ENCODE data around the gene BRD2. TPM values are rescaled to one million over a fixed set of nuclear protein-coding genes. Genes with fewer than 3 reads are reported as not detected.

BRD2 gene
- total RNA-seq, 1 experiment from 2014 or later: 252 TPM

GRCh38 chr6:32989368-32989767 lies 21.0 kb downstream of the BRD2 start:
- Histone ChIP-seq H3K9ac (ENCODE audit: extremely low read depth, insufficient read length, low read length) (no peak overlapping the region), H4K20me1 (ENCODE audit: control insufficient read depth, insufficient read depth, insufficient read length) (no peaks in the 10 kb centered on the region), H4K91ac (ENCODE audit: insufficient read length, low read depth, low read length) (no peak overlapping the region), H3K4ac (ENCODE audit: low read depth, low read length) (no peak overlapping the region), H3K27ac (ENCODE audit: insufficient read length, low read depth, low read length) (no peak overlapping the region), H3K23me2 (ENCODE audit: insufficient read length, low read depth, low read length, poor library complexity, severe bottlenecking) (no peaks in the 10 kb centered on the region), H3K14ac (ENCODE audit: insufficient read depth, low read length) (no peak overlapping the region), H2AK5ac (ENCODE audit: insufficient read length, low read length) (no peak overlapping the region), H3K9me3 (ENCODE audit: control insufficient read depth, low read depth, low read length) (no peaks in the 10 kb centered on the region), H3K23ac (ENCODE audit: insufficient read length, low read depth, low read length) (no peak overlapping the region), H2BK12ac (ENCODE audit: insufficient read length, low read depth, low read length) (no peak overlapping the region), H3K79me2 (ENCODE audit: insufficient read depth, low read length) (no peaks in the 10 kb centered on the region), H3K18ac (ENCODE audit: insufficient read length, low read depth, low read length) (no peak overlapping the region), H3K4me1 (ENCODE audit: insufficient read depth, low read length) (peaks cover 4% of the 10 kb centered on the region; the same call in 1 of the 2 replicates), H4K5ac (ENCODE audit: insufficient read length, low read depth, low read length) (no peak overlapping the region), H2BK5ac (ENCODE audit: insufficient read length, low read length) (no peak overlapping the region), H3K27me3 (ENCODE audit: insufficient read depth, low read length) (no peaks in the 10 kb centered on the region), H2BK120ac (ENCODE audit: low read depth, low read length, poor library complexity, severe bottlenecking) (no peak overlapping the region), H4K8ac (replicated peaks; ENCODE audit: insufficient read length, low read depth, low read length) (no peak overlapping the region), H3K56ac (ENCODE audit: insufficient read length, low read depth, low read length) (no peak overlapping the region), H3K79me1 (ENCODE audit: insufficient read depth, low read depth, low read length, poor library complexity, severe bottlenecking) (no peaks in the 10 kb centered on the region), H2BK15ac (ENCODE audit: low read depth, low read length) (no peak overlapping the region), H3T11ph (ENCODE audit: low read length) (no peak overlapping the region), H2AFZ (ENCODE audit: low read length) (no peak overlapping the region), H2BK20ac (ENCODE audit: low read depth, low read length, poor library complexity, severe bottlenecking) (no peak overlapping the region), H3K4me2 (ENCODE audit: insufficient read depth, insufficient read length, low read length) (no peak overlapping the region)
- no peak overlapping the region for H3K4me3 Mint-ChIP-seq
- H3K4me1 Mint-ChIP-seq: peaks cover 11 to 13% of the 10 kb centered on the region in 2 experiments
- H3K36me3 Mint-ChIP-seq (ENCODE audit: insufficient read depth in 1 of 3, low read depth in 3 of 3): no peaks in the 10 kb centered on the region
- WGBS (ENCODE audit: extremely low coverage, insufficient read length, low lambda C conversion rate): no CpG with 5 or more reads among the region's 1 CpG
- peaks cover 10% of the 10 kb centered on the region for H3K27me3 Mint-ChIP-seq (ENCODE audit: low read depth)
- TF ChIP-seq CTCF (conservative IDR thresholded peaks at IDR 0.05): no peak
- H3K9me3 Mint-ChIP-seq: no peaks in the 10 kb centered on the region; a peak in 2 of 5 replicates
- DNase-seq: no peak
- no peak overlapping the region for H3K27ac Mint-ChIP-seq
